ENCODE results near the gene IL10RB. TPM values are rescaled to one million over a fixed set of nuclear protein-coding genes. Genes with fewer than 3 reads are reported as not detected.

Gene IL10RB
- total and polyA plus RNA-seq, 2 of the 8 experiments (the other 6 are each of a cell fraction or from before 2014, with no cell fraction given) = 2.7 to 3.2 TPM

DNA sequence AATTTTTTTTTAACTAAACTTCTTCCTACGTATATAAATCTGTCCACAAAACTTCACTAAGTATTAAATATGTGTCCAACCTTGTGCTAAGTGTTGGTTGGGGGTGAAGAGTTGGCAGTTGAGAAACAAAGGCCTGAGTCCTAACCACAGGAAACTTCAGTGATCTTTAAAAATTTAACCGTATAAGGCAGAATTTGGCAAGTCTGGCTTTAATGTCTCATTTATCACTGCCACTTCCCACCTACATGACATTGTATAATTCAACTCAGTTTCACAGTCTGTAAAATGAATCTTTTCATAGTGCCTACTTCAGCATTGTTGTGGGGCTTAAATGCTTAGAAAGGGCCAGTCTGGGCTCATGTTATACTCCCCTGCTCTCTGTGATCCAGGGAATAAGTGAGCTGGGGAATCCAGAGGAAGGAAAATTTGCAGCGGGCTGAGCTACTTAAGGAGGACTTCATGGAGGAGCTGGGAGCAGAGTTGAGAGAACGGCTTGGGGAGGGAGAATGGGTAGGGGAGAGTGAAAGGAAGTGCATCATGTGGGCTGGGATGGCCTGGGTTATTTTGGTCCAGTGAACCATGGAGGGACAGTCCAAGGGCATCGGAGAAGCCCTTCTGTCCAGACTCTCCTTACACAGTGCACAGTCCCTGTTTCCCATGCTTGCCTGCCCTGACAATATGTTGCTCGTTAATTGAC is 21.9 kb upstream of the IL10RB start:
- no peaks in the 10 kb centered on the region for H3K23me2 ChIP-seq (ENCODE audit: low read depth, low read length)
- no peak overlapping the region for H3K27ac ChIP-seq (ENCODE audit: low read depth, low read length)
- no peaks in the 10 kb centered on the region for H3K4me1 ChIP-seq (replicated peaks in 1 of 4; ENCODE audit: control insufficient read depth in 3 of 4, insufficient read depth in 4 of 4, low read length in 3 of 4)
- no peak overlapping the region for H4K91ac ChIP-seq (replicated peaks; ENCODE audit: insufficient read length, low read length)
- H3K4me3 ChIP-seq (ENCODE audit: extremely low read depth in 1 of 4, insufficient read depth in 2 of 4, low read depth in 3 of 4, low read length in 4 of 4) = no peak overlapping the region
- H2BK5ac ChIP-seq (ENCODE audit: low read depth, low read length) = no peak overlapping the region
- CTCF ChIA-PET (ENCODE audit: partially characterized antibody) = interaction anchor here (0.6 kb wide), 1 partner anchor 148 kb away, joined by 4 read pairs; no protein-coding TSS in a partner anchor
- peaks cover 10 to 45% (median 22%) of the 10 kb centered on the region in 4 experiments for H3K36me3 ChIP-seq (ENCODE audit: control insufficient read depth in 2 of 4, insufficient read depth in 4 of 4, low read length in 3 of 4)
- WGBS, 2 experiments (ENCODE audit: extremely low coverage in 1 of 2, insufficient coverage in 1 of 2, insufficient read length in 1 of 2, insufficient replicate concordance in 2 of 2, low coverage in 1 of 2, low lambda C conversion rate in 2 of 2, missing lambda C conversion rate in 1 of 2) = 95 to 100% methylated on average over 1 to 6 of the region's 6 CpGs
- POLR2A ChIA-PET (ENCODE audit: partially characterized antibody) = interaction anchor here (0.7 to 1.0 kb wide), 2 partner anchors 10 to 470 kb away, joined by 3 read pairs; no protein-coding TSS in a partner anchor
- H3K4me2 ChIP-seq (ENCODE audit: insufficient read depth in 1 of 2, low read depth in 2 of 2, low read length in 2 of 2) = no peak overlapping the region
- H3K9ac ChIP-seq (replicated peaks in 1 of 4; ENCODE audit: extremely low read depth in 1 of 4, low read depth in 3 of 4, low read length in 3 of 4) = no peak overlapping the region
- no peak overlapping the region for H3K14ac ChIP-seq (ENCODE audit: insufficient read length)
- FAIRE-seq (no peak), DNase-seq (ENCODE audit: low read depth in 1 of 2, low spot score in 2 of 2) (no peak)
- no peaks in the 10 kb centered on the region for H3K79me1 ChIP-seq (ENCODE audit: low read depth, low read length)
- no peak overlapping the region for H2AFZ ChIP-seq (ENCODE audit: low read length)
- H3K9me3 ChIP-seq (ENCODE audit: insufficient read depth in 2 of 2, low read depth in 1 of 2, low read length in 1 of 2) = peaks cover 10 to 11% of the 10 kb centered on the region in 2 experiments
- H4K8ac ChIP-seq (ENCODE audit: extremely low read depth, insufficient read depth, low read length) = no peak overlapping the region
- H3K27me3 ChIP-seq (replicated peaks in 1 of 4; ENCODE audit: control insufficient read depth in 3 of 4, extremely low read depth in 1 of 4, insufficient read depth in 3 of 4, low read length in 3 of 4) = no peaks in the 10 kb centered on the region
- H2BK20ac ChIP-seq (ENCODE audit: low read length) = no peak overlapping the region
- no peak overlapping the region for H3K23ac ChIP-seq (ENCODE audit: insufficient read length)
- H4K5ac ChIP-seq (ENCODE audit: insufficient read length, low read depth, low read length) = no peak overlapping the region
- H3K79me2 ChIP-seq (ENCODE audit: control insufficient read depth in 1 of 2, insufficient read depth in 2 of 2, low read length in 2 of 2) = no peaks in the 10 kb centered on the region
- no peaks in the 10 kb centered on the region for H4K20me1 ChIP-seq (replicated peaks in 1 of 2; ENCODE audit: control insufficient read depth in 1 of 2, insufficient read depth in 2 of 2, low read length in 2 of 2)
- H3K18ac ChIP-seq (ENCODE audit: extremely low read depth, low read length) = no peak overlapping the region
- H2BK15ac ChIP-seq (ENCODE audit: low read length) = no peak overlapping the region
- H2BK12ac ChIP-seq (ENCODE audit: low read depth, low read length) = no peak overlapping the region
- H3K4ac ChIP-seq (replicated peaks; ENCODE audit: insufficient read length, low read depth, low read length) = no peak overlapping the region
- H2AK5ac ChIP-seq (ENCODE audit: low read depth, low read length) = no peak overlapping the region
- no peak overlapping the region for H2BK120ac ChIP-seq (replicated peaks; ENCODE audit: low read depth, low read length)
- no peak overlapping the region for H3K56ac ChIP-seq (replicated peaks; ENCODE audit: insufficient read length, low read depth, low read length)
- TF ChIP-seq BCL11A (IDR thresholded peaks at IDR 0.05; ENCODE audit: low read depth in 2 of 2, low read length in 2 of 2) = no peak
- no peak for TF ChIP-seq PHF8 (conservative IDR thresholded peaks at IDR 0.05; ENCODE audit: low read depth, low read length)
- no peak for TF ChIP-seq CBX5 (IDR thresholded peaks at IDR 0.05; ENCODE audit: low read depth, low read length)
- no peak for TF ChIP-seq CBX8 (IDR thresholded peaks at IDR 0.05; ENCODE audit: borderline replicate concordance, low read depth, low read length)
- TF ChIP-seq SP2 (IDR thresholded peaks at IDR 0.05; ENCODE audit: low read length) = no peak
- no peak for TF ChIP-seq TAF7 (optimal IDR thresholded peaks at IDR 0.05; ENCODE audit: borderline replicate concordance, low read depth, low read length)
- no peak for TF ChIP-seq EP300 (IDR thresholded peaks at IDR 0.05; ENCODE audit: borderline replicate concordance in 1 of 2, low read depth in 2 of 2, low read length in 2 of 2)
- TF ChIP-seq SRF (IDR thresholded peaks at IDR 0.05; ENCODE audit: low read depth, low read length) = no peak
- TF ChIP-seq, protein P1, sequence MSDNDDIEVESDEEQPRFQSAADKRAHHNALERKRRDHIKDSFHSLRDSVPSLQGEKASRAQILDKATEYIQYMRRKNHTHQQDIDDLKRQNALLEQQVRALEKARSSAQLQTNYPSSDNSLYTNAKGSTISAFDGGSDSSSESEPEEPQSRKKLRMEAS (IDR thresholded peaks at IDR 0.05) = no peak
- no peak for TF ChIP-seq SP1 (IDR thresholded peaks at IDR 0.05; ENCODE audit: low read depth, low read length)
- TF ChIP-seq TCF12 (IDR thresholded peaks at IDR 0.05; ENCODE audit: low read depth, low read length) = no peak
- no peak for TF ChIP-seq ASH2L (IDR thresholded peaks at IDR 0.05; ENCODE audit: low read length)
- TF ChIP-seq KDM1A (IDR thresholded peaks at IDR 0.05; ENCODE audit: borderline replicate concordance, low read length) = no peak

Data from H1 (cell line).